K562 (cell line): ENCODE data around the gene NAV2.

Experiments used
- BRCA1 ChIP-seq, 2 experiments: fragments of 450-650 bp in 1 of 2; sonication (generic) in 1 of 2; formaldehyde crosslinking in 1 of 2; IDR thresholded peaks; 2 replicates each; pipeline versions ENCODE4 v1.5.0 to v1.6.1; 2017 to 2020; ENCODE audit warnings: mild to moderate bottlenecking in 1 of 2, missing genetic modification reagents in 1 of 2
- KAT7 ChIP-seq: sonication (generic); formaldehyde crosslinking; IDR thresholded peaks from 2 replicates; pipeline ENCODE4 v1.8.0; 2022; ENCODE audit warnings: missing genetic modification reagents, mild to moderate bottlenecking, borderline replicate concordance
- POLR2A ChIP-seq: fragments of 450-650 bp; conservative IDR thresholded peaks from 2 replicates; pipeline ENCODE4 v1.6.1; 2016
- ZFP1 ChIP-seq: fragments of 450-650 bp; formaldehyde crosslinking; IDR thresholded peaks from 2 replicates; pipeline ENCODE4 v1.4.0; 2020; ENCODE audit warnings: mild to moderate bottlenecking, mixed read lengths
- ZNF197 ChIP-seq: fragments of 200-800 bp; sonication (Bioruptor generic); IDR thresholded peaks from 2 replicates; pipeline ENCODE4 v1.6.1; 2016; ENCODE audit warnings: low read depth, missing genetic modification characterization, missing compliant biosample characterization
- ZNF253 ChIP-seq: fragments of 250-450 bp; sonication (Bioruptor Pico); conservative IDR thresholded peaks from 2 replicates; pipeline ENCODE4 v1.6.1; 2021; ENCODE audit warnings: mild to moderate bottlenecking
- TF ChIP-seq, protein P1 (sequence below), 2 experiments: fragments of 450-650 bp in 1 of 2; sonication (generic) in 1 of 2; formaldehyde crosslinking in 1 of 2; IDR thresholded peaks in 1 of 2; conservative IDR thresholded peaks in 1 of 2; 2 replicates each; pipeline versions ENCODE4 v1.6.1 to v1.8.1; 2016 to 2023; ENCODE audit warnings: mild to moderate bottlenecking in 2 of 2, moderate library complexity in 2 of 2, inconsistent platforms in 1 of 2, missing genetic modification reagents in 1 of 2
- TF ChIP-seq, protein P2 (sequence below): IDR thresholded peaks from 3 replicates; pipeline ENCODE4 v1.6.1; 2011; ENCODE audit warnings: borderline replicate concordance, mild to moderate bottlenecking, moderate library complexity; ENCODE audit not compliant: insufficient read length; ENCODE audit errors: extremely low read depth
- TF ChIP-seq, protein P3 (sequence below): fragments of 250-450 bp; sonication (Bioruptor Pico); IDR thresholded peaks from 2 replicates; pipeline ENCODE4 v1.8.0; 2022; ENCODE audit warnings: inconsistent platforms

DNA sequence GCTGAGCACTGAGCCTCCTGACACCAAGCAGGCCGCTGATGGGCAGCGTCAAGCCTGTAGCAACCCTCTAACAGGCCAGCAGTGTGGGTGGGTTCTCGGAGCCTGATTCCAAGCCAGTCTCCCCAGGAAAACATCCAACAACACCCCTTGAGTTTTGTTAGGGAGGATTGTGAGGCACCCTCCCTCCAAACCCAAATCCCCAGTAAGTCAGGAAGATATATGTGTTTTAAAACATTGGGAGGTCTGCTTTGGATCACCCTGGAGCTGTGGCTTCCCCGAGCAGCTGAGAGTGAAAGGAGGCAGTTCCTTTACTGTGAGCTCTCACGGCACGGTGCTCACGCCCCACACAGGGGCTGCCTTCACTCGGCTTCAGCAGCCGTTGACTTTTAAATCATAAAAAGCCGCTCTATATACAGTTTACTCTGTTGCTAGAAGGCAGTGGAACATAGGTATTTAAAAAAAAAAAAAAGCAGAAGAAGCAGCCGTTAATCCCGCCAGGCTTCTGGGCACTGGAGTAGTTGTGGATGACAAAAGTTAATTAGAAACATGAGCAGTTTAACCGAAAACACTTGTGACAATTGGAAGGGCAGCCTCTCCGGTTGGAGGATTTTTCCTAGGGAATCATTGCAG, 218.6 kb downstream of the NAV2 start:
- TF ChIP-seq KAT7 (CRISPR knock-in tag) (no peak), POLR2A (no peak), BRCA1 (IDR thresholded peaks at IDR 0.05) (no peak), BRCA1 (CRISPR knock-in tag; IDR thresholded peaks at IDR 0.05) (no peak), ZNF253 (CRISPR knock-in tag) (no peak), ZFP1 (no peak), ZNF197 (no peak)
- TF ChIP-seq, protein P1, sequence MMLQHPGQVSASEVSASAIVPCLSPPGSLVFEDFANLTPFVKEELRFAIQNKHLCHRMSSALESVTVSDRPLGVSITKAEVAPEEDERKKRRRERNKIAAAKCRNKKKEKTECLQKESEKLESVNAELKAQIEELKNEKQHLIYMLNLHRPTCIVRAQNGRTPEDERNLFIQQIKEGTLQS (IDR thresholded peaks at IDR 0.05), result no peak
- TF ChIP-seq, protein P1 (CRISPR knock-in tag; conservative IDR thresholded peaks at IDR 0.05), result no peak
- TF ChIP-seq, protein P2, sequence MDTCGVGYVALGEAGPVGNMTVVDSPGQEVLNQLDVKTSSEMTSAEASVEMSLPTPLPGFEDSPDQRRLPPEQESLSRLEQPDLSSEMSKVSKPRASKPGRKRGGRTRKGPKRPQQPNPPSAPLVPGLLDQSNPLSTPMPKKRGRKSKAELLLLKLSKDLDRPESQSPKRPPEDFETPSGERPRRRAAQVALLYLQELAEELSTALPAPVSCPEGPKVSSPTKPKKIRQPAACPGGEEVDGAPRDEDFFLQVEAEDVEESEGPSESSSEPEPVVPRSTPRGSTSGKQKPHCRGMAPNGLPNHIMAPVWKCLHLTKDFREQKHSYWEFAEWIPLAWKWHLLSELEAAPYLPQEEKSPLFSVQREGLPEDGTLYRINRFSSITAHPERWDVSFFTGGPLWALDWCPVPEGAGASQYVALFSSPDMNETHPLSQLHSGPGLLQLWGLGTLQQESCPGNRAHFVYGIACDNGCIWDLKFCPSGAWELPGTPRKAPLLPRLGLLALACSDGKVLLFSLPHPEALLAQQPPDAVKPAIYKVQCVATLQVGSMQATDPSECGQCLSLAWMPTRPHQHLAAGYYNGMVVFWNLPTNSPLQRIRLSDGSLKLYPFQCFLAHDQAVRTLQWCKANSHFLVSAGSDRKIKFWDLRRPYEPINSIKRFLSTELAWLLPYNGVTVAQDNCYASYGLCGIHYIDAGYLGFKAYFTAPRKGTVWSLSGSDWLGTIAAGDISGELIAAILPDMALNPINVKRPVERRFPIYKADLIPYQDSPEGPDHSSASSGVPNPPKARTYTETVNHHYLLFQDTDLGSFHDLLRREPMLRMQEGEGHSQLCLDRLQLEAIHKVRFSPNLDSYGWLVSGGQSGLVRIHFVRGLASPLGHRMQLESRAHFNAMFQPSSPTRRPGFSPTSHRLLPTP, result no peak
- TF ChIP-seq, protein P3, sequence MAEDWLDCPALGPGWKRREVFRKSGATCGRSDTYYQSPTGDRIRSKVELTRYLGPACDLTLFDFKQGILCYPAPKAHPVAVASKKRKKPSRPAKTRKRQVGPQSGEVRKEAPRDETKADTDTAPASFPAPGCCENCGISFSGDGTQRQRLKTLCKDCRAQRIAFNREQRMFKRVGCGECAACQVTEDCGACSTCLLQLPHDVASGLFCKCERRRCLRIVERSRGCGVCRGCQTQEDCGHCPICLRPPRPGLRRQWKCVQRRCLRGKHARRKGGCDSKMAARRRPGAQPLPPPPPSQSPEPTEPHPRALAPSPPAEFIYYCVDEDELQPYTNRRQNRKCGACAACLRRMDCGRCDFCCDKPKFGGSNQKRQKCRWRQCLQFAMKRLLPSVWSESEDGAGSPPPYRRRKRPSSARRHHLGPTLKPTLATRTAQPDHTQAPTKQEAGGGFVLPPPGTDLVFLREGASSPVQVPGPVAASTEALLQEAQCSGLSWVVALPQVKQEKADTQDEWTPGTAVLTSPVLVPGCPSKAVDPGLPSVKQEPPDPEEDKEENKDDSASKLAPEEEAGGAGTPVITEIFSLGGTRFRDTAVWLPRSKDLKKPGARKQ (CRISPR knock-in tag), result no peak
